Skeletal muscle tissue (tissue), 4 donors: ENCODE results near the gene AHDC1. TPM values are rescaled to one million over a fixed set of nuclear protein-coding genes. Genes with fewer than 3 reads are reported as not detected.

Source experiments
- H3K27ac ChIP-seq: one replicate; pipeline ENCODE4 v1.7.0; 2013; ENCODE audit warnings: mild to moderate bottlenecking, low read depth, low read length, inconsistent platforms
- H3K27me3 ChIP-seq, 3 donors: one replicate each; pipeline ENCODE4 v1.7.0; 2013; ENCODE audit warnings: low read length in 3 of 3; ENCODE audit not compliant: control insufficient read depth in 3 of 3, insufficient read depth in 3 of 3
- H3K36me3 ChIP-seq, 3 donors: one replicate each; pipeline ENCODE4 v1.7.0; 2013; ENCODE audit warnings: low read length in 3 of 3; ENCODE audit not compliant: control insufficient read depth in 3 of 3, insufficient read depth in 3 of 3
- H3K4me1 ChIP-seq, 3 donors: one replicate each; pipeline ENCODE4 v1.7.0; 2013; ENCODE audit warnings: low read length in 3 of 3, mild to moderate bottlenecking in 3 of 3; ENCODE audit not compliant: control insufficient read depth in 3 of 3, insufficient read depth in 3 of 3
- H3K4me3 ChIP-seq, 3 donors: one replicate each; pipeline ENCODE4 v1.7.0; 2013; ENCODE audit warnings: low read length in 3 of 3
- H3K9ac ChIP-seq, 3 donors: one replicate each; pipeline ENCODE4 v1.7.0; 2013; ENCODE audit warnings: low read length in 3 of 3, mild to moderate bottlenecking in 3 of 3, moderate library complexity in 2 of 3, low read depth in 1 of 3
- H3K9me3 ChIP-seq, 3 donors: one replicate each; pipeline ENCODE4 v1.7.0; 2013; ENCODE audit warnings: low read length in 3 of 3; ENCODE audit not compliant: control insufficient read depth in 3 of 3
- total RNA-seq: library from RNA; depleted of rRNA; stranded (reverse); fragments of >200 nt; gene quantifications from one replicate; pipeline ENCODE4 v1.2.3, GENCODE V29; 2014
- donor health status: Osteomylitis.

Gene AHDC1
- total RNA-seq, 1 donor from 2014 or later = 19.8 TPM

- peak overlapping the region in 2 of 3 donors; percentile 2 to 49 for H3K4me3 ChIP-seq
- H3K9ac ChIP-seq = peak overlapping the region; percentile 15 to 87 (median 23)
- peaks cover 86 to 93% (median 92%) of the 10 kb centered on the region in 3 donors for H3K4me1 ChIP-seq
- no peaks in the 10 kb centered on the region for H3K27me3 ChIP-seq
- peaks cover 13 to 15% (median 14%) of the 10 kb centered on the region in 3 donors for H3K36me3 ChIP-seq
- H3K9me3 ChIP-seq = no peaks in the 10 kb centered on the region
- H3K27ac ChIP-seq = peak overlapping the region; percentile 94
Measured at GRCh38 chr1:27560268-27561123, 43.4 kb downstream of the AHDC1 start.

- Histone ChIP-seq H3K27ac (peak overlapping the region; percentile 94), H3K4me1 (peaks cover 87 to 94% (median 94%) of the 10 kb centered on the region in 3 donors), H3K9me3 (no peaks in the 10 kb centered on the region), H3K27me3 (no peaks in the 10 kb centered on the region), H3K36me3 (peaks cover 14 to 16% (median 15%) of the 10 kb centered on the region in 3 donors), H3K4me3 (no peak overlapping the region), H3K9ac (peak overlapping the region in 2 of 3 donors; percentile 23 to 87)
Measured at GRCh38 chr1:27559466-27560030, 44.4 kb downstream of the AHDC1 start.

- H3K36me3 ChIP-seq = peaks cover 22 to 26% (median 22%) of the 10 kb centered on the region in 3 donors
- H3K27me3 ChIP-seq = no peaks in the 10 kb centered on the region
- H3K4me1 ChIP-seq = peaks cover 75 to 85% (median 80%) of the 10 kb centered on the region in 3 donors
- H3K9me3 ChIP-seq = no peaks in the 10 kb centered on the region
- H3K4me3 ChIP-seq = peak overlapping the region in 2 of 3 donors; percentile 6 to 38
- H3K9ac ChIP-seq = peak overlapping the region in 2 of 3 donors; percentile 51 to 63
- H3K27ac ChIP-seq = peak overlapping the region; percentile 62
Measured at GRCh38 chr1:27557596-27558340, 46.2 kb downstream of the AHDC1 start.

- peaks cover 26 to 31% (median 26%) of the 10 kb centered on the region in 3 donors for H3K36me3 ChIP-seq
- H3K4me3 ChIP-seq = peak overlapping the region; percentile 13 to 38 (median 18)
- H3K9ac ChIP-seq = peak overlapping the region in 1 of 3 donors; percentile 63
- H3K27ac ChIP-seq = peak overlapping the region; percentile 62
- H3K4me1 ChIP-seq = peaks cover 68 to 80% (median 72%) of the 10 kb centered on the region in 3 donors
- H3K27me3 ChIP-seq = no peaks in the 10 kb centered on the region
- H3K9me3 ChIP-seq = no peaks in the 10 kb centered on the region
Measured at GRCh38 chr1:27556781-27557595, 47.0 kb downstream of the AHDC1 start.

GRCh38 chr1:27556435-27556780 is 47.5 kb downstream of the AHDC1 start:
- H3K27ac ChIP-seq = peak overlapping the region; percentile 62
- H3K36me3 ChIP-seq = peaks cover 27 to 33% (median 29%) of the 10 kb centered on the region in 3 donors
- peaks cover 62 to 74% (median 66%) of the 10 kb centered on the region in 3 donors for H3K4me1 ChIP-seq
- no peaks in the 10 kb centered on the region for H3K27me3 ChIP-seq
- peak overlapping the region in 1 of 3 donors; percentile 40 for H3K9ac ChIP-seq
- H3K4me3 ChIP-seq = peak overlapping the region in 1 of 3 donors; percentile 3
- H3K9me3 ChIP-seq = no peaks in the 10 kb centered on the region

GRCh38 chr1:27555700-27556424 is 48.1 kb downstream of the AHDC1 start:
- Histone ChIP-seq H3K9ac (peak overlapping the region in 2 of 3 donors; percentile 45 to 60), H3K36me3 (peaks cover 32 to 38% (median 34%) of the 10 kb centered on the region in 3 donors), H3K27me3 (no peaks in the 10 kb centered on the region), H3K4me3 (peak overlapping the region in 1 of 3 donors; percentile 3), H3K4me1 (peaks cover 56 to 69% (median 61%) of the 10 kb centered on the region in 3 donors), H3K27ac (peak overlapping the region; percentile 62), H3K9me3 (no peaks in the 10 kb centered on the region)

GRCh38 chr1:27554759-27555699 is 48.9 kb downstream of the AHDC1 start:
- Histone ChIP-seq H3K9me3 (no peaks in the 10 kb centered on the region), H3K36me3 (peaks cover 38 to 44% (median 41%) of the 10 kb centered on the region in 3 donors), H3K27ac (peak overlapping the region; percentile 62), H3K27me3 (no peaks in the 10 kb centered on the region), H3K4me3 (peak overlapping the region in 1 of 3 donors; percentile 7), H3K9ac (peak overlapping the region in 2 of 3 donors; percentile 46), H3K4me1 (peaks cover 48 to 60% (median 53%) of the 10 kb centered on the region in 3 donors)

GRCh38 chr1:27554293-27554692 is 49.7 kb downstream of the AHDC1 start:
- Histone ChIP-seq H3K27ac (peak overlapping the region; percentile 62), H3K36me3 (peaks cover 42 to 48% (median 42%) of the 10 kb centered on the region in 3 donors), H3K4me1 (peaks cover 43 to 53% (median 45%) of the 10 kb centered on the region in 3 donors), H3K4me3 (peak overlapping the region in 1 of 3 donors; percentile 7), H3K27me3 (no peaks in the 10 kb centered on the region), H3K9ac (peak overlapping the region in 1 of 3 donors; percentile 46), H3K9me3 (no peaks in the 10 kb centered on the region)
